OCI-LY1 (cell line): ENCODE data around the gene ACOT8.

Experiments
- H2AFZ ChIP-seq: fragments of 200-600 bp; sonication (generic), shearing (Covaris generic); 2 replicates; pipeline ENCODE4 v1.6.0; 2014; ENCODE audit warnings: antibody characterized with exemption, mild to moderate bottlenecking, low read length
- H3F3A ChIP-seq: fragments of 200-600 bp; sonication (generic), shearing (Covaris generic); 2 replicates; pipeline ENCODE4 v1.6.0; 2014; ENCODE audit warnings: mild to moderate bottlenecking, antibody characterized with exemption, low read length, moderate library complexity; ENCODE audit not compliant: insufficient read depth
- H3K27ac ChIP-seq: fragments of 200-600 bp; sonication (generic); 2 replicates; pipeline ENCODE4 v1.5.1; 2014; ENCODE audit warnings: low read length, mixed run types, mild to moderate bottlenecking, low read depth; ENCODE audit not compliant: poor library complexity, severe bottlenecking
- H3K27me3 ChIP-seq: fragments of 200-600 bp; sonication (generic); 2 replicates; pipeline ENCODE4 v1.6.0; 2014; ENCODE audit warnings: antibody characterized with exemption, mild to moderate bottlenecking, low read length, moderate library complexity; ENCODE audit not compliant: insufficient read depth
- H3K36me3 ChIP-seq: fragments of 200-600 bp; sonication (generic); 2 replicates; pipeline ENCODE4 v1.6.1; 2014; ENCODE audit warnings: mild to moderate bottlenecking, antibody characterized with exemption, low read length, moderate library complexity, mixed read lengths; ENCODE audit not compliant: insufficient read depth
- H3K4me1 ChIP-seq: fragments of 200-600 bp; sonication (generic); 2 replicates; pipeline ENCODE4 v1.5.1; 2014; ENCODE audit warnings: mild to moderate bottlenecking, low read length, moderate library complexity; ENCODE audit not compliant: insufficient read depth, severe bottlenecking
- H3K4me2 ChIP-seq: fragments of 200-600 bp; sonication (generic), shearing (Covaris generic); 2 replicates; pipeline ENCODE4 v1.6.1; 2014; ENCODE audit warnings: low read length
- H3K4me3 ChIP-seq: fragments of 200-600 bp; sonication (generic); 2 replicates; pipeline ENCODE4 v1.5.1; 2014; ENCODE audit warnings: low read length, low read depth, mild to moderate bottlenecking, mixed read lengths; ENCODE audit not compliant: poor library complexity, severe bottlenecking
- H3K79me2 ChIP-seq: fragments of 200-600 bp; shearing (Covaris generic); 2 replicates; pipeline ENCODE4 v1.6.1; 2016; ENCODE audit warnings: mixed run types, low read length, mixed read lengths; ENCODE audit not compliant: insufficient read depth
- H3K9ac ChIP-seq: fragments of 200-600 bp; sonication (generic), shearing (Covaris generic); 2 replicates; pipeline ENCODE4 v1.6.1; 2014; ENCODE audit warnings: mild to moderate bottlenecking, low read length, mixed read lengths
- H3K9me2 ChIP-seq: fragments of 200-600 bp; sonication (generic), shearing (Covaris generic); 2 replicates; pipeline ENCODE4 v1.6.1; 2014; ENCODE audit warnings: low read depth, mild to moderate bottlenecking, low read length, mixed read lengths
- H3K9me3 ChIP-seq: fragments of 200-600 bp; shearing (Covaris generic); 2 replicates; pipeline ENCODE4 v1.6.1; 2014; ENCODE audit warnings: low read length, mixed read lengths
- H4K20me1 ChIP-seq: fragments of 200-600 bp; sonication (generic), shearing (Covaris generic); 2 replicates; pipeline ENCODE4 v1.6.0; 2016; ENCODE audit warnings: mild to moderate bottlenecking, low read length; ENCODE audit not compliant: insufficient read depth
- CTCF ChIP-seq: fragments of 200-600 bp; sonication (generic), shearing (Covaris generic); IDR thresholded peaks from 2 replicates; pipeline ENCODE4 v1.5.1; 2017; ENCODE audit warnings: mild to moderate bottlenecking, antibody characterized with exemption, low read length, moderate library complexity, mixed read lengths
- EZH2 ChIP-seq: fragments of 200-600 bp; sonication (generic), shearing (Covaris generic); IDR thresholded peaks from 2 replicates; pipeline ENCODE4 v1.8.0; 2017; ENCODE audit warnings: borderline replicate concordance, mixed run types, mild to moderate bottlenecking, antibody characterized with exemption, low read length, moderate library complexity, mixed read lengths

Gene ACOT8

DNA sequence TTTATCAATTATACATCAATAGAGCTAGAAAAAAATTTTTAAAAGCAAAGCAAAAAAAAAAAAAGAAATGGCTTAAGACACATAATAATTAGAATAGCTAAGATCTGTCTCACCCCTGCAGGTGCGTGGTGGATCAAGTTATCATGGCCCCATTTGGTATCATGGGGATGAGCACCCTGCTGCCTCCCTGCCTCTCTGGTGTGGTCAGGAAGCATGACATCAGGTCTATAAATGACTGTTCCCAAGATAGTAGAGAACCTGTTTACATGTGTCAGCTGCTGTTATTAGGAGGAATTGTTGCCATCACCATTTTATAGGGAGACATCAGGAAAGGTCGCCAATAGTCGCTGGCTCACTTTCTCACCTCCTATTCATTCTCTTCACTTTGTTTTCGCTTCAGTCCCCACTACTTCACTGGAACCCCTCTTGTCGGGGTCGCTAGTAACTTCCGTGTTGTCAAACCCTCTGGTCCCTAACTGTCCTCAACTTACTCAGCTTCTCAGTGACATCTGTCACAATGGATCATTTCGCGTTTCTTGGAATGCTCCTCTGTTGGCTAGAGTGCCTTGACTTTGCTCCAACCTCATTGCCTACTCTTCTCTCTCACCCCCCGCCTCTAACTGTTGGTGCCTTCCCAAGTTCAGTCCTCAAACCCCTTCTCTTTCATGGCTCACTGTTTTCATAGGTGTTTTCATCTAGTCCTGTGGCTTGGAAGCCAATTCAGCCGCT lies 60.7 kb downstream of the ACOT8 start:
- no peak overlapping the region for H3K4me2 ChIP-seq
- H3K4me3 ChIP-seq = no peak overlapping the region
- H2AFZ ChIP-seq = no peak overlapping the region
- H3K9ac ChIP-seq = no peak overlapping the region
- peaks cover 10% of the 10 kb centered on the region for H3K4me1 ChIP-seq
- H3K27ac ChIP-seq = no peak overlapping the region
- no peaks in the 10 kb centered on the region for H3K9me2 ChIP-seq
- H3K79me2 ChIP-seq = no peaks in the 10 kb centered on the region
- H3K9me3 ChIP-seq = no peaks in the 10 kb centered on the region
- H3K27me3 ChIP-seq = no peaks in the 10 kb centered on the region
- H3F3A ChIP-seq = no peaks in the 10 kb centered on the region
- H3K36me3 ChIP-seq = peaks cover 42% of the 10 kb centered on the region
- no peaks in the 10 kb centered on the region for H4K20me1 ChIP-seq
- TF ChIP-seq EZH2 (no peak), CTCF (no peak)

- H3K4me1 ChIP-seq = peaks cover 13% of the 10 kb centered on the region
- no peaks in the 10 kb centered on the region for H3K9me2 ChIP-seq
- H3F3A ChIP-seq = no peaks in the 10 kb centered on the region
- H3K4me2 ChIP-seq = peak overlapping the region; percentile 89
- H3K9me3 ChIP-seq = no peaks in the 10 kb centered on the region
- H3K79me2 ChIP-seq = no peaks in the 10 kb centered on the region
- H3K27ac ChIP-seq = peak overlapping the region; percentile 52
- no peaks in the 10 kb centered on the region for H3K27me3 ChIP-seq
- H3K4me3 ChIP-seq = peak overlapping the region; percentile 98
- no peaks in the 10 kb centered on the region for H4K20me1 ChIP-seq
- no peak for TF ChIP-seq EZH2
- 0 out of 2 replicates have a peak, but pooled peaks have one; percentile 1 for TF ChIP-seq CTCF
- H3K36me3 ChIP-seq = peaks cover 34% of the 10 kb centered on the region
- H2AFZ ChIP-seq = no peak overlapping the region
- peak overlapping the region; percentile 96 for H3K9ac ChIP-seq
Observed at GRCh38 chr20:45792317-45793118, 64.7 kb downstream of the ACOT8 start.
